K562 (cell line): ENCODE results near the gene CLNK. TPM values are rescaled to one million over a fixed set of nuclear protein-coding genes. Genes with fewer than 3 reads are reported as not detected.

Source experiments
- ATAC-seq: fragments of 200-7000 bp; cut with Tn5 transposase; 3 replicates; pipeline ENCODE4 v1.9.1; 2020; ENCODE audit warnings: moderate library complexity
- BruUV-seq: library from RNA; stranded (reverse); fragments of 400-500 nt; replicated peaks from 2 replicates; lab custom pipeline; 2021; lab: Mats Ljungman, UMichigan
- CTCF ChIA-PET: fragments of 300-600 bp; formaldehyde crosslinking; extraction: SDS; loops from one replicate; lab custom pipeline; 2021; ENCODE audit warnings: low intra/inter-chr PET ratio; lab: Yijun Ruan, JAX
- POLR2A ChIA-PET: fragments of 300-600, 350-650 bp; sonication (Branson Sonifier 250); formaldehyde crosslinking; extraction: SDS; loops from one replicate; lab custom pipeline; 2021; ENCODE audit warnings: antibody characterized with exemption, inconsistent platforms; lab: Yijun Ruan, JAX
- DNase-seq, 4 experiments: peaks; one replicate each; pipeline versions ENCODE4 v3.0.0 to v3.0.0-alpha.2; 2011 to 2018; ENCODE audit warnings: low spot score in 3 of 4, mixed read lengths in 3 of 4; ENCODE audit errors: extremely low read depth in 1 of 4
- FAIRE-seq: peaks from 2 replicates; lab custom pipeline; 2011; peaks lifted over from hg19 to GRCh38; lab: Jason Lieb, UNC
- H2AFZ ChIP-seq: 2 replicates; pipeline ENCODE4 v1.6.0; 2011; ENCODE audit warnings: low read depth, low read length, control low read depth, inconsistent platforms
- H3K27ac ChIP-seq: fragments of 200-600 bp; 3 replicates; pipeline ENCODE4 v1.8.0; 2011; ENCODE audit warnings: low read depth, mild to moderate bottlenecking, control low read depth, inconsistent platforms, low read length, moderate library complexity, mixed read lengths; ENCODE audit errors: extremely low read depth
- H3K27me3 ChIP-seq, 2 experiments: fragments of 300-600 bp in 1 of 2; 2 replicates in 1 of 2; 3 replicates in 1 of 2; pipeline versions ENCODE4 v1.6.0 to v1.8.0; 2011; ENCODE audit warnings: inconsistent platforms in 2 of 2, low read length in 2 of 2, mild to moderate bottlenecking in 1 of 2, mixed read lengths in 1 of 2, moderate library complexity in 1 of 2; ENCODE audit not compliant: control insufficient read depth in 2 of 2, insufficient read depth in 2 of 2
- H3K36me3 ChIP-seq: fragments of 300-600 bp; 3 replicates; pipeline ENCODE4 v1.8.0; 2011; ENCODE audit warnings: mild to moderate bottlenecking, low read length, inconsistent platforms; ENCODE audit not compliant: control insufficient read depth, insufficient read depth
- H3K4me1 ChIP-seq, 2 experiments: fragments of 200-600 bp in 1 of 2; replicated peaks in 1 of 2; 2 replicates in 1 of 2; 3 replicates in 1 of 2; pipeline versions ENCODE4 v1.5.1 to v1.8.0; 2011; ENCODE audit warnings: inconsistent platforms in 2 of 2, low read length in 2 of 2, mild to moderate bottlenecking in 1 of 2, mixed read lengths in 1 of 2, moderate library complexity in 1 of 2; ENCODE audit not compliant: control insufficient read depth in 2 of 2, insufficient read depth in 2 of 2
- H3K4me2 ChIP-seq: 2 replicates; pipeline ENCODE4 v1.6.1; 2011; ENCODE audit warnings: low read length, control low read depth, inconsistent platforms, mixed read lengths; ENCODE audit not compliant: insufficient read depth
- H3K4me3 ChIP-seq: fragments of 200-600 bp; sonication (generic), shearing (Covaris generic); 2 replicates; pipeline ENCODE4 v1.5.1; 2016; ENCODE audit warnings: control low read depth, inconsistent platforms
- H3K79me2 ChIP-seq: fragments of 200-600 bp; 3 replicates; pipeline ENCODE4 v1.8.0; 2011; ENCODE audit warnings: low read length, inconsistent platforms; ENCODE audit not compliant: control insufficient read depth, insufficient read depth
- H3K9ac ChIP-seq, 2 experiments: 2 replicates each; pipeline versions ENCODE4 v1.6.0 to v1.6.1; 2011; ENCODE audit warnings: low read depth in 2 of 2, low read length in 2 of 2, control low read depth in 1 of 2, inconsistent platforms in 1 of 2, mild to moderate bottlenecking in 1 of 2, mixed read lengths in 1 of 2; ENCODE audit not compliant: insufficient read depth in 1 of 2
- H3K9me1 ChIP-seq: one replicate; pipeline ENCODE4 v1.6.0; 2011; ENCODE audit warnings: inconsistent platforms, mild to moderate bottlenecking, low read length, moderate library complexity; ENCODE audit not compliant: control insufficient read depth, insufficient read depth
- H3K9me3 ChIP-seq: replicated peaks from 2 replicates; pipeline ENCODE4 v1.5.1; 2011; ENCODE audit warnings: low read depth, low read length, inconsistent platforms; ENCODE audit not compliant: control insufficient read depth, insufficient read depth
- H4K20me1 ChIP-seq: replicated peaks from 2 replicates; pipeline ENCODE4 v1.6.1; 2011; ENCODE audit warnings: low read length, inconsistent platforms, mixed read lengths; ENCODE audit not compliant: control insufficient read depth, insufficient read depth
- CEBPB ChIP-seq: fragments of 450-650 bp; IDR thresholded peaks from 2 replicates; pipeline ENCODE4 v1.6.1; 2016; ENCODE audit warnings: missing genetic modification characterization, missing compliant biosample characterization
- CLOCK ChIP-seq: fragments of 250-450 bp; sonication (Bioruptor Pico); IDR thresholded peaks from 2 replicates; pipeline ENCODE4 v1.4.0; 2020; ENCODE audit warnings: mild to moderate bottlenecking, moderate library complexity, borderline replicate concordance
- CREB1 ChIP-seq, 2 experiments: sonication (generic) in 1 of 2; formaldehyde crosslinking in 1 of 2; IDR thresholded peaks; 2 replicates each; pipeline versions ENCODE4 v1.6.1 to v1.8.0; 2012 to 2022; ENCODE audit warnings: inconsistent platforms in 1 of 2, mild to moderate bottlenecking in 1 of 2, missing genetic modification reagents in 1 of 2, moderate library complexity in 1 of 2
- ETV1 ChIP-seq: fragments of 450-650 bp; conservative IDR thresholded peaks from 2 replicates; pipeline ENCODE4 v1.6.1; 2016; ENCODE audit warnings: missing genetic modification characterization, control low read depth, low read depth, missing compliant biosample characterization
- FOSL1 ChIP-seq: fragments of 200-800 bp; sonication (Bioruptor generic); conservative IDR thresholded peaks from 2 replicates; pipeline ENCODE4 v1.6.1; 2016; ENCODE audit warnings: missing genetic modification characterization, missing compliant biosample characterization
- GABPB1 ChIP-seq: sonication (generic); formaldehyde crosslinking; IDR thresholded peaks from 2 replicates; pipeline ENCODE4 v1.8.0; 2022; ENCODE audit warnings: mild to moderate bottlenecking, missing genetic modification reagents
- JUN ChIP-seq, 2 experiments: sonication (generic) in 1 of 2; formaldehyde crosslinking in 1 of 2; IDR thresholded peaks; 2 replicates each; pipeline versions ENCODE4 v1.6.1 to v1.8.0; 2012 to 2022; ENCODE audit warnings: borderline replicate concordance in 2 of 2, mild to moderate bottlenecking in 2 of 2, improper control_type of control experiment in 1 of 2, low read depth in 1 of 2, low read length in 1 of 2, missing genetic modification reagents in 1 of 2
- NCOA6 ChIP-seq: fragments of 450-650 bp; IDR thresholded peaks from 2 replicates; pipeline ENCODE4 v1.6.1; 2017; ENCODE audit warnings: mild to moderate bottlenecking
- POLR2B ChIP-seq: fragments of 450-650 bp; IDR thresholded peaks from 2 replicates; pipeline ENCODE4 v1.6.1; 2018; ENCODE audit warnings: low read depth; ENCODE audit not compliant: partially characterized antibody
- PPARD ChIP-seq: fragments of 250-450 bp; sonication (Bioruptor Pico); IDR thresholded peaks from 2 replicates; pipeline ENCODE4 v1.8.0; 2022; ENCODE audit warnings: inconsistent platforms, mild to moderate bottlenecking, moderate library complexity
- TEAD4 ChIP-seq, 2 experiments: sonication (generic) in 1 of 2; formaldehyde crosslinking in 1 of 2; IDR thresholded peaks; 2 replicates each; pipeline versions ENCODE4 v1.6.1 to v1.8.0; 2012 to 2022; ENCODE audit warnings: borderline replicate concordance in 1 of 2, inconsistent platforms in 1 of 2, low read length in 1 of 2, mild to moderate bottlenecking in 1 of 2, missing genetic modification reagents in 1 of 2
- ZC3H11A ChIP-seq: IDR thresholded peaks from 2 replicates; pipeline ENCODE4 v1.6.1; 2012; ENCODE audit warnings: low read depth, low read length, improper control_type of control experiment
- ZC3H4 ChIP-seq: sonication (generic); formaldehyde crosslinking; IDR thresholded peaks from 2 replicates; pipeline ENCODE4 v1.9.0; 2021; ENCODE audit warnings: missing genetic modification reagents, borderline replicate concordance
- ZNF76 ChIP-seq: fragments of 250-450 bp; sonication (Bioruptor Pico); IDR thresholded peaks from 2 replicates; pipeline ENCODE4 v1.4.0; 2020; ENCODE audit warnings: mild to moderate bottlenecking, moderate library complexity, borderline replicate concordance
- ZNF79 ChIP-seq: fragments of 250-450 bp; sonication (Bioruptor Pico); IDR thresholded peaks from 2 replicates; pipeline ENCODE4 v1.4.0; 2020; ENCODE audit warnings: low read depth, mild to moderate bottlenecking, moderate library complexity
- WGBS: fragments of 100-300 bp; shearing (Covaris generic); methylation state at CpG from one replicate; pipeline ENCODE4 v1.1.6; 2016; ENCODE audit warnings: low coverage, mixed read lengths; ENCODE audit not compliant: insufficient coverage; ENCODE audit errors: missing lambda C conversion rate; 5-methylcytosine and 5-hydroxymethylcytosine counted together
- in situ Hi-C: fragments of 300-500 bp; cut with MboI; formaldehyde crosslinking; loops from 4 replicates; pipeline ENCODE4 v1.15.0; 2018; ENCODE audit warnings: inconsistent platforms, mixed read lengths
- intact Hi-C: fragments of 100-400 bp; cut with micrococcal nuclease; formaldehyde crosslinking; loops from 2 replicates; pipeline ENCODE4 v1.14.2; 2022
- polyA plus RNA-seq, 8 experiments: library from polyadenylated mRNA; depleted of rRNA in 4 of 8; stranded (reverse) in 5 of 8; unstranded in 3 of 8; fragments of >200 nt; fragmentation: Nextera tagmentation in 2 of 8; fragmentation: Illumina TruSeq in 1 of 8; extraction: Ambion mirVana in 2 of 8; extraction: Trizol in 1 of 8; gene quantifications; 2 replicates each; pipeline versions ENCODE4 v1.2.1 to v1.2.3, GENCODE V29; 2011 to 2014; ENCODE audit warnings: inconsistent platforms in 1 of 8, missing spikeins in 1 of 8
- total RNA-seq, 7 experiments: library from RNA; depleted of rRNA in 6 of 7; stranded (reverse); fragments of >200 nt in 6 of 7; fragmentation: Illumina TruSeq in 2 of 7; extraction: Trizol in 2 of 7; gene quantifications; 2 replicates each; pipeline versions ENCODE4 v1.2.1 to v1.2.3, GENCODE V29; 2011 to 2021; ENCODE audit warnings: low replicate concordance in 1 of 7

The CLNK gene
- total and polyA plus RNA-seq, 9 of the 15 experiments (the other 6 are each of a cell fraction or from before 2014, with no cell fraction given) = not detected

GRCh38 chr4:10530137-10530786 is 154.3 kb downstream of the CLNK start (continued):
- TF ChIP-seq TEAD4 (IDR thresholded peaks at IDR 0.05; ENCODE audit: low read length) (no peak), TEAD4 (CRISPR knock-in tag; IDR thresholded peaks at IDR 0.05; ENCODE audit: borderline replicate concordance) (no peak)

GRCh38 chr4:10529291-10530136 is 155.1 kb downstream of the CLNK start:
- no TSS peak for BruUV-seq
- ChIA-PET POLR2A (no interaction called here), CTCF (no interaction called here)
- ATAC-seq = peak; percentile 59; the same call in 1 of the 3 replicates
- 6% methylated on average over 2 of the region's 2 CpGs for WGBS
- Histone ChIP-seq H3K79me2 (no peaks in the 10 kb centered on the region), H3K9me3 (no peaks in the 10 kb centered on the region), H3K27ac (no peak overlapping the region), H3K4me3 (no peak overlapping the region), H4K20me1 (no peaks in the 10 kb centered on the region), H3K36me3 (no peaks in the 10 kb centered on the region), H3K4me2 (no peak overlapping the region), H2AFZ (no peak overlapping the region), H3K27me3 (peaks cover 0 to 4% of the 10 kb centered on the region in 2 experiments; a peak in 2 of 5 replicates), H3K9me1 (no peaks in the 10 kb centered on the region), H3K9ac (no peak overlapping the region), H3K4me1 (no peaks in the 10 kb centered on the region; a peak in 1 of 5 replicates)
- intact Hi-C loops (loop anchor here (5.0 kb wide), 3 partner anchors 67 to 372 kb away; no protein-coding TSS in a partner anchor), in situ Hi-C loops (loop anchor here (10.0 kb wide), 1 partner anchor 65 kb away; no protein-coding TSS in a partner anchor)
- no peak for FAIRE-seq
- DNase-seq = peak in 1 of 4 experiments; percentile 5
- TF ChIP-seq CLOCK (no peak), ZNF79 (CRISPR knock-in tag) (no peak), ETV1 (tag) (no peak), JUN (IDR thresholded peaks at IDR 0.05; ENCODE audit: borderline replicate concordance, low read depth, low read length) (no peak), JUN (CRISPR knock-in tag; IDR thresholded peaks at IDR 0.05; ENCODE audit: borderline replicate concordance) (no peak), FOSL1 (peak; percentile 70), CEBPB (peak; percentile 25; the same call in 1 of the 2 replicates), ZC3H11A (no peak), ZC3H4 (no peak), POLR2B (no peak), GABPB1 (no peak), CREB1 (IDR thresholded peaks at IDR 0.05) (no peak), CREB1 (CRISPR knock-in tag; IDR thresholded peaks at IDR 0.05) (no peak), NCOA6 (no peak), PPARD (CRISPR knock-in tag) (no peak), ZNF76 (CRISPR knock-in tag) (no peak)
